ENCODE measurements around the gene SRPK3. TPM values are rescaled to one million over a fixed set of nuclear protein-coding genes. Genes with fewer than 3 reads are reported as not detected.

Gene SRPK3
- total RNA-seq, 1 donor: 0.36 TPM

- H3K27ac ChIP-seq (ENCODE audit: low read depth, low read length): no peak overlapping the region
- DNase-seq (ENCODE audit: insufficient read length, low spot score, missing footprints): peak; percentile 85
- H4K20me1 ChIP-seq (ENCODE audit: insufficient read depth, low read length): no peaks in the 10 kb centered on the region
- TF ChIP-seq, protein P1, sequence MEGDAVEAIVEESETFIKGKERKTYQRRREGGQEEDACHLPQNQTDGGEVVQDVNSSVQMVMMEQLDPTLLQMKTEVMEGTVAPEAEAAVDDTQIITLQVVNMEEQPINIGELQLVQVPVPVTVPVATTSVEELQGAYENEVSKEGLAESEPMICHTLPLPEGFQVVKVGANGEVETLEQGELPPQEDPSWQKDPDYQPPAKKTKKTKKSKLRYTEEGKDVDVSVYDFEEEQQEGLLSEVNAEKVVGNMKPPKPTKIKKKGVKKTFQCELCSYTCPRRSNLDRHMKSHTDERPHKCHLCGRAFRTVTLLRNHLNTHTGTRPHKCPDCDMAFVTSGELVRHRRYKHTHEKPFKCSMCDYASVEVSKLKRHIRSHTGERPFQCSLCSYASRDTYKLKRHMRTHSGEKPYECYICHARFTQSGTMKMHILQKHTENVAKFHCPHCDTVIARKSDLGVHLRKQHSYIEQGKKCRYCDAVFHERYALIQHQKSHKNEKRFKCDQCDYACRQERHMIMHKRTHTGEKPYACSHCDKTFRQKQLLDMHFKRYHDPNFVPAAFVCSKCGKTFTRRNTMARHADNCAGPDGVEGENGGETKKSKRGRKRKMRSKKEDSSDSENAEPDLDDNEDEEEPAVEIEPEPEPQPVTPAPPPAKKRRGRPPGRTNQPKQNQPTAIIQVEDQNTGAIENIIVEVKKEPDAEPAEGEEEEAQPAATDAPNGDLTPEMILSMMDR (IDR thresholded peaks at IDR 0.05; ENCODE audit: extremely low read depth, low read depth, low read length): no peak
- no peaks in the 10 kb centered on the region for H3K4me1 ChIP-seq (ENCODE audit: insufficient read depth, low read length)
- H3K4me2 ChIP-seq (ENCODE audit: insufficient read depth, low read length): no peak overlapping the region
- H3K27me3 ChIP-seq (ENCODE audit: insufficient read depth, low read length): no peaks in the 10 kb centered on the region
- H3K9me3 ChIP-seq (ENCODE audit: low read depth, low read length): no peaks in the 10 kb centered on the region
- no peaks in the 10 kb centered on the region for H3K36me3 ChIP-seq (ENCODE audit: insufficient read depth, low read length)
- no peaks in the 10 kb centered on the region for H3K79me2 ChIP-seq (ENCODE audit: insufficient read depth, low read length)
- H3K4me3 ChIP-seq (ENCODE audit: insufficient read depth, low read length): no peak overlapping the region
- no peak overlapping the region for H2AFZ ChIP-seq (ENCODE audit: low read length)
These were observed 6.1 kb upstream of the SRPK3 start for GRCh38 chrX:153774576-153775292.

- TF ChIP-seq, protein P1 (IDR thresholded peaks at IDR 0.05; ENCODE audit: extremely low read depth, low read depth, low read length): no peak
- Histone ChIP-seq H3K27ac (ENCODE audit: low read depth, low read length) (no peak overlapping the region), H3K4me2 (ENCODE audit: insufficient read depth, low read length) (no peak overlapping the region), H3K27me3 (ENCODE audit: insufficient read depth, low read length) (no peaks in the 10 kb centered on the region), H3K4me3 (ENCODE audit: insufficient read depth, low read length) (no peak overlapping the region), H2AFZ (ENCODE audit: low read length) (no peak overlapping the region), H3K9me3 (ENCODE audit: low read depth, low read length) (no peaks in the 10 kb centered on the region), H3K36me3 (ENCODE audit: insufficient read depth, low read length) (no peaks in the 10 kb centered on the region), H3K79me2 (ENCODE audit: insufficient read depth, low read length) (no peaks in the 10 kb centered on the region), H4K20me1 (ENCODE audit: insufficient read depth, low read length) (no peaks in the 10 kb centered on the region), H3K4me1 (ENCODE audit: insufficient read depth, low read length) (peaks cover under 1% of the 10 kb centered on the region)
- peak; percentile 92 for DNase-seq (ENCODE audit: insufficient read length, low spot score, missing footprints)
These were observed 5.3 kb upstream of the SRPK3 start for GRCh38 chrX:153775293-153776119.

- Histone ChIP-seq H3K27me3 (ENCODE audit: insufficient read depth, low read length) (no peaks in the 10 kb centered on the region), H4K20me1 (ENCODE audit: insufficient read depth, low read length) (no peaks in the 10 kb centered on the region), H3K4me1 (ENCODE audit: insufficient read depth, low read length) (peaks cover 2% of the 10 kb centered on the region), H3K4me2 (ENCODE audit: insufficient read depth, low read length) (no peak overlapping the region), H3K36me3 (ENCODE audit: insufficient read depth, low read length) (no peaks in the 10 kb centered on the region), H3K27ac (ENCODE audit: low read depth, low read length) (no peak overlapping the region), H3K4me3 (ENCODE audit: insufficient read depth, low read length) (no peak overlapping the region), H3K9me3 (ENCODE audit: low read depth, low read length) (no peaks in the 10 kb centered on the region), H2AFZ (ENCODE audit: low read length) (no peak overlapping the region), H3K79me2 (ENCODE audit: insufficient read depth, low read length) (no peaks in the 10 kb centered on the region)
- TF ChIP-seq, protein P1 (IDR thresholded peaks at IDR 0.05; ENCODE audit: extremely low read depth, low read depth, low read length): no peak
- DNase-seq (ENCODE audit: insufficient read length, low spot score, missing footprints): peak; percentile 88
These were observed 4.7 kb upstream of the SRPK3 start for GRCh38 chrX:153776120-153776599.

- H4K20me1 ChIP-seq (ENCODE audit: insufficient read depth, low read length): no peaks in the 10 kb centered on the region
- DNase-seq (ENCODE audit: insufficient read length, low spot score, missing footprints): no peak
- H3K4me3 ChIP-seq (ENCODE audit: insufficient read depth, low read length): no peak overlapping the region
- no peaks in the 10 kb centered on the region for H3K36me3 ChIP-seq (ENCODE audit: insufficient read depth, low read length)
- H2AFZ ChIP-seq (ENCODE audit: low read length): no peak overlapping the region
- no peak overlapping the region for H3K4me2 ChIP-seq (ENCODE audit: insufficient read depth, low read length)
- no peaks in the 10 kb centered on the region for H3K79me2 ChIP-seq (ENCODE audit: insufficient read depth, low read length)
- no peak overlapping the region for H3K27ac ChIP-seq (ENCODE audit: low read depth, low read length)
- peaks cover 2% of the 10 kb centered on the region for H3K4me1 ChIP-seq (ENCODE audit: insufficient read depth, low read length)
- TF ChIP-seq, protein P1 (IDR thresholded peaks at IDR 0.05; ENCODE audit: extremely low read depth, low read depth, low read length): no peak
- no peaks in the 10 kb centered on the region for H3K9me3 ChIP-seq (ENCODE audit: low read depth, low read length)
- H3K27me3 ChIP-seq (ENCODE audit: insufficient read depth, low read length): no peaks in the 10 kb centered on the region
These were observed 4.2 kb upstream of the SRPK3 start for GRCh38 chrX:153776611-153777045.

Data from osteoblast (primary cell).